KBM-7 (cell line): Measurements from ENCODE around the gene FXYD3.

Experiments
- DNase-seq: peaks from one replicate; pipeline ENCODE4 v3.0.0-alpha.2; 2015
- in situ Hi-C: fragments of 300-500 bp; cut with MboI; formaldehyde crosslinking; loops from 2 replicates; pipeline ENCODE4 v1.14.3; 2020; ENCODE audit warnings: low sequenced_read_pairs, low pct_unique_long_range_greater_than_20kb, mixed read lengths

Gene FXYD3

GRCh38 chr19:35115177-35115951 lies at the start of gene FXYD3:
TSS of gene FXYD3 (plus strand) at chr19:35115823. CDS start at chr19:35119377, 3,554 bp downstream.
- DNase-seq = no peak
- in situ Hi-C loops = no loop called here

GRCh38 chr19:35066121-35066520 lies 49.5 kb upstream of the FXYD3 start:
- in situ Hi-C loops = no loop called here
- no peak for DNase-seq

- peak; percentile 90 for DNase-seq
- in situ Hi-C loops = no loop called here
These were observed 48.7 kb upstream of the FXYD3 start for GRCh38 chr19:35066691-35067563.

- no peak for DNase-seq
- in situ Hi-C loops = no loop called here
These were observed 46.5 kb upstream of the FXYD3 start for GRCh38 chr19:35068941-35069634.

- DNase-seq = no peak
- in situ Hi-C loops = no loop called here
These were observed 45.9 kb upstream of the FXYD3 start for GRCh38 chr19:35069696-35070095.

- no peak for DNase-seq
- in situ Hi-C loops = no loop called here
These were observed 45.2 kb upstream of the FXYD3 start for GRCh38 chr19:35070471-35070870.

GRCh38 chr19:35073516-35073915 lies 42.1 kb upstream of the FXYD3 start:
- no peak for DNase-seq
- in situ Hi-C loops = no loop called here

- in situ Hi-C loops = no loop called here
- DNase-seq = no peak
These were observed 41.7 kb upstream of the FXYD3 start for GRCh38 chr19:35073941-35074340.

- in situ Hi-C loops = no loop called here
- no peak for DNase-seq
These were observed 41.0 kb upstream of the FXYD3 start for GRCh38 chr19:35074426-35075201.

GRCh38 chr19:35075202-35076025 lies 40.2 kb upstream of the FXYD3 start:
- no peak for DNase-seq
- in situ Hi-C loops = no loop called here

- DNase-seq = no peak
- in situ Hi-C loops = no loop called here
These were observed 39.6 kb upstream of the FXYD3 start for GRCh38 chr19:35076026-35076370.

GRCh38 chr19:35076657-35077056 lies 39.0 kb upstream of the FXYD3 start:
- in situ Hi-C loops = no loop called here
- no peak for DNase-seq

- in situ Hi-C loops = no loop called here
- DNase-seq = no peak
These were observed 38.0 kb upstream of the FXYD3 start for GRCh38 chr19:35077411-35078223.

- in situ Hi-C loops = no loop called here
- no peak for DNase-seq
These were observed 35.8 kb upstream of the FXYD3 start for GRCh38 chr19:35079826-35080225.

GRCh38 chr19:35080613-35081170 lies 34.9 kb upstream of the FXYD3 start:
- in situ Hi-C loops = no loop called here
- DNase-seq = no peak

GRCh38 chr19:35081201-35081600 lies 34.4 kb upstream of the FXYD3 start:
- in situ Hi-C loops = no loop called here
- no peak for DNase-seq
